Adrenal gland (tissue), 12 donors: Measurements from ENCODE around the gene CORO1C. TPM values are rescaled to one million over a fixed set of nuclear protein-coding genes. Genes with fewer than 3 reads are reported as not detected.

Experiments
- DNase-seq, 7 donors: peaks; one replicate each; pipeline ENCODE4 v3.0.0-alpha.2; 2019 to 2020
- H3K27ac ChIP-seq, 5 donors: fragments of 200-600 bp; sonication (generic) in 4 of 5; 1 replicate in 3 of 5; 2 replicates in 2 of 5; pipeline versions ENCODE4 v1.5.1 to v1.8.0; 2016 to 2020; ENCODE audit warnings: mild to moderate bottlenecking in 1 of 5
- H3K27me3 ChIP-seq: fragments of 200-600 bp; 2 replicates; pipeline ENCODE4 v1.8.0; 2021
- H3K36me3 ChIP-seq, 2 donors: fragments of 200-600 bp; replicated peaks in 1 of 2; 1 replicate in 1 of 2; 2 replicates in 1 of 2; pipeline versions ENCODE4 v1.5.1 to v1.8.0; 2018 to 2022
- H3K4me1 ChIP-seq, 2 donors: fragments of 200-600 bp; replicated peaks in 1 of 2; 1 replicate in 1 of 2; 2 replicates in 1 of 2; pipeline versions ENCODE4 v1.5.1 to v1.8.0; 2018 to 2021
- H3K4me3 ChIP-seq, 4 donors: fragments of 200-600 bp; sonication (generic) in 3 of 4; one replicate each; pipeline ENCODE4 v1.5.1; 2016 to 2018
- H3K9me3 ChIP-seq, 3 donors: fragments of 200-600 bp; sonication (generic) in 1 of 3; replicated peaks in 1 of 3; 1 replicate in 2 of 3; 2 replicates in 1 of 3; pipeline versions ENCODE4 v1.5.1 to v1.8.0; 2016 to 2021
- CTCF ChIP-seq, 6 experiments: fragments of 450-650 bp in 4 of 6; fragments of 200-600 bp in 2 of 6; sonication (generic) in 1 of 6; IDR thresholded peaks; 1 replicate in 5 of 6; 2 replicates in 1 of 6; pipeline versions ENCODE4 v1.5.1 to v1.8.0; 2016 to 2021; ENCODE audit warnings: antibody characterized with exemption in 6 of 6, mild to moderate bottlenecking in 2 of 6, moderate library complexity in 1 of 6
- POLR2A ChIP-seq, 2 donors: fragments of 450-650 bp; IDR thresholded peaks; one replicate each; pipeline ENCODE4 v1.6.1; 2017; ENCODE audit warnings: antibody characterized with exemption in 2 of 2, mild to moderate bottlenecking in 2 of 2, moderate library complexity in 1 of 2
- WGBS, 4 donors: extraction: QIAGEN DNeasy Blood & Tissue Kit in 2 of 4; methylation state at CpG; one replicate each; pipeline versions ENCODE4 v1.1.5 to v1.1.7; 2013 to 2017; 5-methylcytosine and 5-hydroxymethylcytosine counted together
- intact Hi-C, 2 donors: fragments of 100-400 bp; cut with DNase I; formaldehyde crosslinking; loops; one replicate each; pipeline versions ENCODE4 v1.14.1 to v1.15.0; 2022 to 2023
- polyA plus RNA-seq, 3 donors: library from polyadenylated mRNA; stranded (reverse); fragments of 200-250 nt in 2 of 3; fragments of 350-450 nt in 1 of 3; fragmentation: Illumina TruSeq in 1 of 3; extraction: RNeasy Lipid Tissue Mini Kit (QIAGEN cat#74804) in 1 of 3; gene quantifications; one replicate each; pipeline ENCODE4 v1.2.3, GENCODE V29; 2013 to 2014
- total RNA-seq, 9 donors: library from RNA; depleted of rRNA in 4 of 9; stranded (reverse); fragments of >200 nt in 4 of 9; fragments of 120-200 nt in 1 of 9; fragmentation: NEBNext Ultra II Directional in 1 of 9; extraction: Animal tissue kit (Norgen Biotek cat#: 25700) in 1 of 9; gene quantifications; one replicate each; pipeline versions ENCODE4 v1.1.0 to v1.2.4, GENCODE V29; 2013 to 2023
- donor health status: healthy with polysubstance abuse.
- donor health status: Bipolar disorder and iron deficiency.
- donor health status: DM: yes; HTN: yes; CAD: no.
- donor health status: DM: no; HTN: no; CAD: no.
- donor health status: DM: no; HTN: no; CAD: no.
- donor health status: DM: yes; HTN: yes; CAD: no.

Gene CORO1C
- total and polyA plus RNA-seq, 12 donors, result 17.4 to 124 (median 71.4) TPM

- intact Hi-C loops, result no loop called here
- DNase-seq, result no peak
- Histone ChIP-seq H3K27me3 (no peaks in the 10 kb centered on the region), H3K4me1 (peaks cover 0 to 6% of the 10 kb centered on the region in 2 donors), H3K36me3 (no peaks in the 10 kb centered on the region), H3K27ac (no peak overlapping the region), H3K4me3 (no peak overlapping the region), H3K9me3 (no peaks in the 10 kb centered on the region)
- TF ChIP-seq CTCF (IDR thresholded peaks at IDR 0.05), result no peak
- TF ChIP-seq POLR2A (IDR thresholded peaks at IDR 0.05), result no peak
- 64 to 72% (median 68%) methylated on average over 14 of the region's 14 CpGs for WGBS, 4 donors
Observed at GRCh38 chr12:108604208-108604941, 126.9 kb downstream of the CORO1C start.

DNA sequence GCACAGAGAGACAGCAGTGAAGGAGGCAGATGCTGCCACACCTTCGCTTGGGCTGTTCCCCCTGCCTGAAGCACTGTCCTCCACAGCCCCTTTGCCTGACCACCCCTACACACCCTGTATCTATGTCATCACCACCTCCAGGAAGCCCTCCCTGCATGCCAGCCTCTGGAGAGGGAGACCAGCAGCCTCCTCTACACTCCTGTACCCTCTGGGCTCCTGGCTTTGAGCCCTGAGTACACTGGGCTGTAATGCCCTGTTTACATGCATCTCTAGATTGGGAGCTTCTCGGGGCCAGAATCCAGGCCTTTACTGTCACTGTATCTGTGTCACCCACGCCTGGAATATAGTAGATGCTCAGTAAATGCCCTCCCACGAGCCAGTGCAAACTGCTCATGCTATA is 127.6 kb downstream of the CORO1C start:
- TF ChIP-seq POLR2A (IDR thresholded peaks at IDR 0.05) (no peak), CTCF (IDR thresholded peaks at IDR 0.05) (no peak)
- no peak overlapping the region for H3K27ac ChIP-seq
- no peaks in the 10 kb centered on the region for H3K9me3 ChIP-seq
- H3K27me3 ChIP-seq, result no peaks in the 10 kb centered on the region
- no peak for DNase-seq
- no peak overlapping the region for H3K4me3 ChIP-seq
- peaks cover 0 to 6% of the 10 kb centered on the region in 2 donors for H3K4me1 ChIP-seq
- H3K36me3 ChIP-seq, result no peaks in the 10 kb centered on the region
- 75 to 89% (median 86%) methylated on average over 4 of the region's 4 CpGs for WGBS, 4 donors
- intact Hi-C loops, result no loop called here

GRCh38 chr12:108602976-108603704 is 128.2 kb downstream of the CORO1C start:
- no peak for DNase-seq
- Histone ChIP-seq H3K4me1 (peaks cover 0 to 6% of the 10 kb centered on the region in 2 donors), H3K4me3 (no peak overlapping the region), H3K9me3 (no peaks in the 10 kb centered on the region), H3K36me3 (no peaks in the 10 kb centered on the region), H3K27me3 (no peaks in the 10 kb centered on the region), H3K27ac (no peak overlapping the region)
- intact Hi-C loops, result no loop called here
- WGBS, 4 donors, result 73 to 88% (median 87%) methylated on average over 6 to 15 of the region's 15 CpGs
- TF ChIP-seq CTCF (IDR thresholded peaks at IDR 0.05), result no peak
- no peak for TF ChIP-seq POLR2A (IDR thresholded peaks at IDR 0.05)

DNA sequence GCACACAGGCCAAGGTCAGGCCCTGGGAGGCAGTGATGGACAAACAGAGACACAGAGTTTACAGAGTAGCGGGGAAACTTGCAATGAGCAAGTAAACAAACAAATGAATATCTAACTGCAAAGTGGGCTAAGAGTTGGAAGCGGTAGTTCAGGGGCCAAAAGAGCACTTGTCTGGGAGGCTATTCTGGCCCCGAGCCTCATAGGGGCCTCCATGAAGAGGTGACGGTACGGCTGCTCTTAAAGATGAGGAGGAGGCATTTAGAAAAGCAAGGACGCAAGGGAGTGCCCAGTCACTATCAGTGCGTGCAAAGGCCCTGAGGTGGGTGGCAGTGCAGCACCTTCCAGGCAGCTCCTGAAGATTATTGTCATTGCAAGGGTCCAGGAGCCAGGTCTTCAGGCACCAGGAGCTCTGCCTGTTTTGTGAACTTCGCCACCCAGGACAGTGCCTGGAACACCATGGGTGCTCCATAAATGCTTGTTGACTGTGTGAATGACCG is 129.1 kb downstream of the CORO1C start:
- Histone ChIP-seq H3K27me3 (no peaks in the 10 kb centered on the region), H3K4me1 (peaks cover 0 to 6% of the 10 kb centered on the region in 2 donors), H3K4me3 (no peak overlapping the region), H3K36me3 (no peaks in the 10 kb centered on the region), H3K27ac (no peak overlapping the region), H3K9me3 (no peaks in the 10 kb centered on the region)
- 94 to 96% (median 96%) methylated on average over 9 of the region's 9 CpGs for WGBS, 4 donors
- no peak for DNase-seq
- intact Hi-C loops, result no loop called here
- TF ChIP-seq CTCF (IDR thresholded peaks at IDR 0.05), result no peak
